ENCODE measurements around the gene RAD9A.

Gene RAD9A

GRCh38 chr11:67357831-67358670, 33.7 kb upstream of the RAD9A start:
- no peak for DNase-seq

GRCh38 chr11:67364169-67364568, 27.6 kb upstream of the RAD9A start:
- DNase-seq = no peak

GRCh38 chr11:67364783-67365722, 26.7 kb upstream of the RAD9A start:
- DNase-seq = no peak

DNA sequence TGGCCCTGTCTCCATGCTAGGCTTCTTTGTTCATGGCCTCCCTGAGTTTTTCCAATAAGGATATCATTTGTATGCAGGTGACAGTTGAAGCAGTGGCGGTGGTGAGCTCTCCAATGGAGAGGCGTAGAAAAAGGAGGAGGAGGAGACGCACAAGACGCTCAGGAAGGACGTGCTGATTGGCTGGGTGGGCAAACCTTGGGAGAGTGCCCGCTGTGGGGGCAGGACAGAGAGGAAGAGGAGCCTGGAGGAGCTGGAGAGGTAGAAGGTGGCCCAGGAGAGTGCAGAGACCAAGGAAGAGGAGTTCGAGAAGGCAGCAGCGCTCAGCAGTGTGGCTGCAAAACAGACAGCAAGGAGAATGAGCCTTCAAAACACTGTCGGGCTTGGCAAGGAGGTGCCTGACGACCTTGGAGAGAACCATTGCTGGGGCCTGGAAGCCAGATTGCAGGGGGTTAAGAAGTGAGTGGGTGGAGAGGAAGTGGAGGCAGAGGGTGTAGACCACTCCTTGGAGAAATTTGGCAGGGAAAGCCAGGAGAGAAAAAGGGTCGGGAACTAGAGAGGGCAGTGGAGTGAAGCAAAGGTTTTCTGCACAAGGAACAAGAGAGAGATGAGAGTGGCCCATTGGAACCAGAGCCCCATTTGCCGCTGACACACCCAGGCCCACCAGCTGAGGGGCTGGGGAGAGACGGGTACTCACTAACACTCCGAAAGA, 25.9 kb upstream of the RAD9A start:
- no peak for DNase-seq

GRCh38 chr11:67366546-67366945, 25.2 kb upstream of the RAD9A start:
- no peak for DNase-seq

DNA sequence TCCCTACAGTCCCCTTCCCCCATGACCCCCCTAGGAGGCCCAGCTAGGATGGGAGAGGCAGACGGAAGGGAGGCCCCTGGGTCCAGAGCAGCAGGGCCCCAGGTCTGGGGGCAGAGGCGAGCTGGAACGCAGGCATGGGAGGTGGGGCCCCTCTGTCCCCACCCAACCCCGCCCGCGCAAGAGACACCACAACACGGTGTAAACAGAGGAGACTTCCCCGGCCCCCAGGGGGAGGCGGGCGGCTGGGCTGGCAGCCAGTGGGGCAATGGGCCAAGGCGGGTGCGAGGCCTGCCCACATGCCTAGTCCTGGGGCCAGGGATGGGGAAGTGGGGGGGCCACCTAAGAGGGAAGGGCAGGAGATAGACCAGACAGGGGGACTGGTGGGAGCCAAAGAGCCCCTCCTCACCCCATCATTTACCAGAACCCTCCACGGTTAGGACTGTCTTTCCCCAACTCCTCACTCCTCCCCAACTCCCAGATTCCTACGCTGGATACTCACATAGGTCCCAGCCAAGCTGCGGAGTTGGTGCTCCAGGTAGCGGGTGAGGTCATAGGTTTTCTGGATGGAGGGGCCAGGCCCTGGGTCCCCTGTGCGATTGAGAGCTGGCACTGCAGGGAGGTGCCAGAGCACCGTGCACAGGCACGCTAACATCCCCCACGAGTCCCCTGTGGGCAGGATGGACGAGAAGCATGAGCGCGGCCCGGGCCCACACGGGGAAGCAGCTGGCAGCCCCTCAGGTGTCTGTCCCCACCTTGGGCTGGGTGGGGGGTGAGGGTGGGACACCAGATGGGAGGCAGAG, 24.6 kb upstream of the RAD9A start:
- no peak for DNase-seq

GRCh38 chr11:67367761-67368227, 24.0 kb upstream of the RAD9A start:
- DNase-seq = no peak

- peak; percentile 28 for DNase-seq
These were observed 23.2 kb upstream of the RAD9A start for GRCh38 chr11:67368621-67369020.

- no peak for DNase-seq
These were observed 22.5 kb upstream of the RAD9A start for GRCh38 chr11:67369275-67369674.

- no peak for DNase-seq
These were observed 21.9 kb upstream of the RAD9A start for GRCh38 chr11:67369801-67370284.

- no peak for DNase-seq
These were observed 21.3 kb upstream of the RAD9A start for GRCh38 chr11:67370351-67371076.

GRCh38 chr11:67371189-67371910, 20.4 kb upstream of the RAD9A start:
- DNase-seq = no peak

DNA sequence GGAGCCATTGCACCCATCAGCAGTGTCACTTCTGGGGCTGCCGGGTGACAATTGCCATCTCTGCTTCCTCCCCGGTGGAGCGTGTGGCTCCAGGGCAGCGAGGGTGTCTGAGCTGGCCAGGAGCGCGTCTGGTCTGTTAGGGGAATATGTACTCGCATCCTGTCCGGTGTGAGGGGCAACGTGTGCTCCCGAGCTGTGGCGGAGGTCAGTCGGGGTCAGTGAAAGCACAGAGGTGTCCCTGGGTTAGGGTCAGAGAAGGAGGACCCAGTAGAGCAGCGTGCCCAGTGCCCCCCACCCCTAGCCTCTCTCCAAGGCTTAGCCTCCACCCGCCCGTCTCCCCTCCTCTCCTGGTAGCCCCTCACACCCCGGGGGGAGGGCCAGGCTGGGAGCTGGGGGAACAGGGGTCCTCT, 19.9 kb upstream of the RAD9A start:
- DNase-seq = no peak

DNA sequence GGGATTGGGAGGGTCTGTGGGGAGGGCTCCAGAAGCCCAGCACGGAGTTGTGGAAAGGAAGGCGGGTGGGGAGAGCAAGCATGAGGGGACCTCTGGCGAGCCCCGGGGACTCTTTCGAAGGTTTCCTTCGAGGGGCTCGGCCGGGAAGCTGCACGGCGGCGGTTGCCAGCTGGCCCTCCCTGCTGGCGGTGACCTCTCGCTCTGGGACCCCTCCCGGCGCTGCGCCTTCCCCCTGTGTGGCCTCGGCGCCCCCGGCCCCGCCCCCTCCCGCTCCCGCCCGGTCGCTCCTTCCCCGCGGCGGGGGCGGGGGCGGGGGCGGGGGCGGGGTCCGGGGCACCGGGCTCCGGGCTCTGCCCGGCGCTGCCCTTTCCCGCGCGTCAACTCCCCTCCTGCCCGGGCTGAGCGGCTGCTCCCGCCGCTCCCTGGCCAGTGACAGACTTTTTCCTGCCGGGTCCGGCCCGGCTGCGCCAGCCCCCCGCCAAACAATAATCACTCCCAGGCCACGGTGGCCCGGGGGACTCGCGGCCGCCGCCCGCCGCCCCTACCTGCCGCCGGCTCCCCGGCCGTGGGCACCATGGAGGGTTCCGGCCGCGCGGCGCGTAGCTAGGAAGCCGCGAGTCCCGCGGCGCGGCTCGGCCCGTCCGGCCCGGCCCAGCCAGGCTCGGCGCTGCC, 19.3 kb upstream of the RAD9A start:
- no peak for DNase-seq

DNA sequence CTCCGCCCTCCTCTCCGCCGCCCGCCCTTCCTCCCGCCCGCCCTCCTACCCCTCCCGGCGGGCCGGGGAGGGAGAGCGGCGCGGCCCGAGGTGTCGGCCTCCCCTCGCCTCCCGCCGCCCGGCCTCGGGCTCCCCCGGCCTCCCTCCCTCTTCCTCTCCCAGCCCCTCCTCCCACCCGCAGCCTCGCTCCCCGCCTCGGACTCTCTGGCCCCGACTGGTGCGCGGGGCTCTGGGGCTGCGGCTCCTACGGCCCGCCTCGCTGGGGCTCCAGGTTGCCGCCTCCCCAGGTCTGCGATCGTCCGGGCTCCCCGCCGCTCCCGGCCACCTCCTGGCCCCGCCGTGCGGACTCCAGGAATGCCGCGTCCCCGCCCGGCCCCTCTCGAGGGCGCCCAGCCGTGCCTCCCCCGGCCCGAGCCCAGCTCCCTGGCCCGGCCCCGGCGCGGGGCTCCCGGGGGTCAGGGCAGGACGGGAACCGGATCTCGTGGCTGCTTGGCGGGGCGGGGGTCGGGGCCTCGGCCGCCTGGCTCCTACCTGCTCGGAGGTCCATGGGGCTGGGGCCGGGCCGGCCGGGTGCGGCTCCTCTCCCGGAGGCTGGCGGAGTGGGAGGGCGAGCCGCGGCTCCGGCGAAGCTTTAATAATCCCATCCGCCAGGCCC, 18.7 kb upstream of the RAD9A start, which contains the start of gene CLCF1:
CLCF1 (minus strand) TSS at position 606 of the 655 bp plus-strand sequence; CDS start at position 547, 59 bp downstream.
- peak; percentile 20 for DNase-seq

- DNase-seq = peak; percentile 56
These were observed 17.9 kb upstream of the RAD9A start for GRCh38 chr11:67373648-67374570.

DNA sequence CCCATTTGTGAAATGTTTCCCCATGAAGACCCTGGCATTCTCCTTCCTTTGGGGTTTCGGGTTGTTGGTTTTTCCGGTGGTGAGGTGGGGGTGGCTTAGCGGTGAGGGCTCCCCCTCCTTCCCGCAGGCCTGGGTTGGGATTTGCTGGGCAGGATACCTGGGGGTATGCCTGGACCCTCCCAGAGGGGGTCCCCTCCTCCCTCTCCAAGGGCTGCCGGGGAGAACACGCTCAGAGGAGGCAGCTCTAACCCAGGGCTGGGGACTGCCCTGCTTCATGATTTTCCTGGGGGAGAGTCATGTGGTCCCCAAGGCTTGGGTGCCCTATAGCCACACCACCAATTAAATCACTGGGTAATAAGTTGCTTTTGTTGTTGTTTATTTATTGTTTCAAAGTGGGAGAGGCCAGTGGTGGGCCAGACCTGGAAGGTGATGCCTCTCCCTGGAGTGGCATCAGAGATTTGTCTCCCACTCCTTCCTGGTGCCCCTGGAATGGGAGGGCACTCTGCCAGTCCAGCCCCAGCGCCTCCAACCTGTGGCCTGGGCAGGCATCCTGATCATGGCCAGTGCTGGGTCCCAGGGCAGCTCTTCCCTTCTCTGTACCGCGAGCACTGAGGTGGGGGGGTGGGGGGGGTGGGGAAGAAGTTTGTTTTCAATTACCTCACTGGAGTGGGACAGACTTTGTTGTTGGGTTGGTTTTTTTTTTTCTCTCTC, 17.1 kb upstream of the RAD9A start:
- no peak for DNase-seq

Data from activated CD4-positive, alpha-beta T cell treated with anti-CD3 and anti-CD28 coated beads for 48 hours (primary cell).